Small intestine (tissue), 7 donors: Measurements from ENCODE around the gene ACTR3. TPM values are rescaled to one million over a fixed set of nuclear protein-coding genes. Genes with fewer than 3 reads are reported as not detected.

Experiments
- DNase-seq, 2 donors: peaks; one replicate each; pipeline versions ENCODE4 v3.0.0 to v3.0.0-alpha.2; 2013
- FAIRE-seq: peaks from 2 replicates; lab custom pipeline; 2012; peaks lifted over from hg19 to GRCh38; lab: Jason Lieb, UNC
- H3K27ac ChIP-seq, 3 donors: one replicate each; pipeline ENCODE4 v1.5.1; 2013; ENCODE audit warnings: low read length in 2 of 3, mild to moderate bottlenecking in 2 of 3, control low read depth in 1 of 3, inconsistent platforms in 1 of 3, low read depth in 1 of 3, moderate library complexity in 1 of 3
- H3K27me3 ChIP-seq, 3 donors: one replicate each; pipeline ENCODE4 v1.6.1; 2013; ENCODE audit warnings: low read length in 3 of 3, inconsistent platforms in 1 of 3; ENCODE audit not compliant: control insufficient read depth in 3 of 3, insufficient read depth in 3 of 3
- H3K36me3 ChIP-seq, 3 donors: one replicate each; pipeline ENCODE4 v1.6.1; 2013; ENCODE audit warnings: low read length in 3 of 3, inconsistent platforms in 1 of 3, low read depth in 1 of 3, mild to moderate bottlenecking in 1 of 3, moderate library complexity in 1 of 3; ENCODE audit not compliant: control insufficient read depth in 3 of 3, insufficient read depth in 2 of 3
- H3K4me1 ChIP-seq, 3 donors: one replicate each; pipeline ENCODE4 v1.6.1; 2013; ENCODE audit warnings: low read length in 2 of 3, inconsistent platforms in 1 of 3, low read depth in 1 of 3, mild to moderate bottlenecking in 1 of 3, moderate library complexity in 1 of 3; ENCODE audit not compliant: control insufficient read depth in 3 of 3, insufficient read depth in 2 of 3
- H3K4me3 ChIP-seq, 3 donors: one replicate each; pipeline ENCODE4 v1.5.1; 2013; ENCODE audit warnings: low read length in 3 of 3, control low read depth in 1 of 3, inconsistent platforms in 1 of 3, low read depth in 1 of 3, mild to moderate bottlenecking in 1 of 3, moderate library complexity in 1 of 3
- H3K9me3 ChIP-seq, 2 donors: one replicate each; pipeline ENCODE4 v1.6.1; 2013; ENCODE audit warnings: low read depth in 1 of 2, low read length in 1 of 2; ENCODE audit not compliant: control insufficient read depth in 2 of 2, insufficient read depth in 1 of 2
- WGBS, 3 donors: extraction: QIAGEN DNeasy Blood & Tissue Kit; methylation state at CpG; one replicate each; pipeline ENCODE4 v1.1.7; 2013; 5-methylcytosine and 5-hydroxymethylcytosine counted together
- polyA plus RNA-seq, 4 donors: library from polyadenylated mRNA; stranded (reverse) in 3 of 4; unstranded in 1 of 4; fragments of 200-250 nt in 3 of 4; fragments of 120-200 nt in 1 of 4; gene quantifications; one replicate each; pipeline versions ENCODE4 v1.2.1 to v1.2.3, GENCODE V29; 2013
- donor health status: healthy with polysubstance abuse.
- donor health status: control.
- donor health status: control.
- donor health status: Bipolar disorder and iron deficiency.
- donor health status: healthy.

The ACTR3 gene
- polyA plus RNA-seq, 4 donors = 78.9 to 137 (median 95.4) TPM

- FAIRE-seq = no peak
- 2 to 3% (median 2%) methylated on average over 5 of the region's 5 CpGs for WGBS, 3 donors
- Histone ChIP-seq H3K4me1 (peaks cover 7 to 36% (median 17%) of the 10 kb centered on the region in 3 donors), H3K27ac (peak overlapping the region in 1 of 3 donors; percentile 97), H3K36me3 (peaks cover 0 to 3% (median 0%) of the 10 kb centered on the region in 3 donors), H3K4me3 (peak overlapping the region; percentile 87 to 95 (median 92)), H3K27me3 (no peaks in the 10 kb centered on the region), H3K9me3 (no peaks in the 10 kb centered on the region)
- no peak for DNase-seq
Measured at GRCh38 chr2:113891265-113891959, 1.5 kb downstream of the ACTR3 start.

DNA sequence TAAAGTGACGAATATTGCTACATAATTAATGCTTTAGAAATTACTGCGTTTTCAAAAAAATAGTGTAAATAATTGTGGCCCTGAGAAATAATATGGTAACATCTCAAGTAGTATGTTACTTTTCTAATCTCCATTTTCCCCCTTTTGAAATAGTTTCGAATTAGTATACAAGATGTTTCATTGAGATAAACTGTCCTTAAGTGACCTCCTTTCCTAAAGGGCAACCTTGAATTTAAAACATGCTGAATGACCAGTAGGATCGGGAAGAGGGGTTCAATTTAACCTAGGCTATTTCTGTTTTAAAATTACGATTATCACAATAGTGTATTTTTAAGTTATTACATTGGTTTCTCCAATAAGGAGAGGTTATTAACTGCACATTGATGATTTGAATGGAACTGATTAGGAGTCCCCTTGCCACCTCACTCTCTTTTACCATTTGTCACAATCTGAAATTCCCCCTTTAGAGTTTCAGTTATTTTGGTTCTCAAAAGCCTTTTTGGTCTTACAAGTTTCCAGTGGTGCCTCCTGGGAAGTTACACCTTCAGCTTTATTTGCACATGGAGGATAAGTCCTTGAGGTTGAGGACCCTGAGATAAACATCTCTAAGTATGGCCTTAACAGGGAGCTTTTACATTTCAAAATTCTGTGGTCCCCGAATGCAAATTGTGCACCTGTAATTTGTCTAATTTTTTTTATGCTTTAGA is 2.3 kb downstream of the ACTR3 start:
- H3K36me3 ChIP-seq = peaks cover 0 to 3% (median 0%) of the 10 kb centered on the region in 3 donors
- H3K27me3 ChIP-seq = no peaks in the 10 kb centered on the region
- H3K4me3 ChIP-seq = peak overlapping the region in 1 of 3 donors; percentile 17
- peaks cover 7 to 35% (median 22%) of the 10 kb centered on the region in 3 donors for H3K4me1 ChIP-seq
- FAIRE-seq (no peak), DNase-seq (no peak)
- no peaks in the 10 kb centered on the region for H3K9me3 ChIP-seq
- H3K27ac ChIP-seq = no peak overlapping the region
- WGBS, 3 donors = 34 to 47% (median 34%) methylated on average over 6 of the region's 6 CpGs

GRCh38 chr2:113894156-113894743 is 4.4 kb downstream of the ACTR3 start:
- Histone ChIP-seq H3K27me3 (no peaks in the 10 kb centered on the region), H3K4me1 (peaks cover 3 to 27% (median 9%) of the 10 kb centered on the region in 3 donors), H3K9me3 (no peaks in the 10 kb centered on the region), H3K27ac (no peak overlapping the region), H3K36me3 (peaks cover 0 to 3% (median 0%) of the 10 kb centered on the region in 3 donors), H3K4me3 (no peak overlapping the region)
- 48 to 57% (median 55%) methylated on average over 7 of the region's 7 CpGs for WGBS, 3 donors
- no peak for DNase-seq
- no peak for FAIRE-seq

GRCh38 chr2:113895301-113895700 is 5.4 kb downstream of the ACTR3 start:
- H3K4me1 ChIP-seq = peaks cover 3 to 33% (median 9%) of the 10 kb centered on the region in 3 donors
- DNase-seq = no peak
- peaks cover 0 to 3% (median 0%) of the 10 kb centered on the region in 3 donors for H3K36me3 ChIP-seq
- no peak for FAIRE-seq
- no peak overlapping the region for H3K27ac ChIP-seq
- 67 to 80% (median 68%) methylated on average over 4 of the region's 4 CpGs for WGBS, 3 donors
- H3K27me3 ChIP-seq = no peaks in the 10 kb centered on the region
- no peak overlapping the region for H3K4me3 ChIP-seq
- no peaks in the 10 kb centered on the region for H3K9me3 ChIP-seq

DNA sequence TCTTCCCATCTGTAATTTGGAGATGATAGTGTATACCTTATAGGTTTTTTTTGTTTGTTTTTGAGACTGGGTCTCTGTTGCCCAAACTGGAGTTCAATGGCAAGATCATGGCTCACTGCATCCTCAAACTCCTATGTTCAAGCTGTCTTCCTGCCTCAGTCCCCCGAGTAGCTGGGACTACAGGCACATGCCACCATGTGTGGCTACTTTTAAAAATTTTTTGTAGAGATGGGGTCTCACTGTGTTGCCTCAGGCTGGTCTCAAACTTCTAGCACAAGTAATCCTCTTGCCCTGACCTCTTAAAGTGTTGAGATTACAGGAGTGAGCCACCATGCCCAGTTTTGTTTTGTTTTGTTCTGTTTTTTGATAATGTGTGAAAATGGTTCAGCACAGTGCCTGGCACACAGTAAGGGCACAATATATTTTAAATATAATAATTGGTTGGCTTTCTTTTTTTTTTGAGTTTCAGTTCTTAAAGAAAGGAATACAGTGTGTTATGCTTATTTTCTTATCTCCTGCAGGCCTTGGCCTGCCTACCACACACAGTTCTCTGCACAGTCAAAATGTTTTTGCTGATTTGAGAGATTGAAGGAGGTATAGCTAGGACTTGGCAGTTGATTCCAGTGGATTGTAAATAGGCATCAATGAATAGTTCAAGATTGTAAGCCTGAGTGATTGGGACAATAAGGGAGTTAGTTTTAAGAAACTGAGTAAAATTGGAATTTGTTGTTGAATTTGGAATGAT is 6.1 kb downstream of the ACTR3 start:
- no peaks in the 10 kb centered on the region for H3K9me3 ChIP-seq
- H3K4me3 ChIP-seq = no peak overlapping the region
- no peak overlapping the region for H3K27ac ChIP-seq
- WGBS, 3 donors = 53 to 82% (median 75%) methylated on average over 1 of the region's 1 CpG
- H3K4me1 ChIP-seq = peaks cover 3 to 38% (median 9%) of the 10 kb centered on the region in 3 donors
- DNase-seq = no peak
- no peak for FAIRE-seq
- no peaks in the 10 kb centered on the region for H3K27me3 ChIP-seq
- H3K36me3 ChIP-seq = peaks cover 0 to 4% (median 0%) of the 10 kb centered on the region in 3 donors

GRCh38 chr2:113896791-113897190 is 6.9 kb downstream of the ACTR3 start:
- Histone ChIP-seq H3K4me3 (no peak overlapping the region), H3K27ac (no peak overlapping the region), H3K36me3 (peaks cover 0 to 6% (median 0%) of the 10 kb centered on the region in 3 donors), H3K4me1 (peaks cover 3 to 38% (median 9%) of the 10 kb centered on the region in 3 donors), H3K27me3 (no peaks in the 10 kb centered on the region), H3K9me3 (no peaks in the 10 kb centered on the region)
- FAIRE-seq (no peak), DNase-seq (peak; percentile 12 to 44)
- 14 to 34% (median 16%) methylated on average over 2 of the region's 2 CpGs for WGBS, 3 donors

DNA sequence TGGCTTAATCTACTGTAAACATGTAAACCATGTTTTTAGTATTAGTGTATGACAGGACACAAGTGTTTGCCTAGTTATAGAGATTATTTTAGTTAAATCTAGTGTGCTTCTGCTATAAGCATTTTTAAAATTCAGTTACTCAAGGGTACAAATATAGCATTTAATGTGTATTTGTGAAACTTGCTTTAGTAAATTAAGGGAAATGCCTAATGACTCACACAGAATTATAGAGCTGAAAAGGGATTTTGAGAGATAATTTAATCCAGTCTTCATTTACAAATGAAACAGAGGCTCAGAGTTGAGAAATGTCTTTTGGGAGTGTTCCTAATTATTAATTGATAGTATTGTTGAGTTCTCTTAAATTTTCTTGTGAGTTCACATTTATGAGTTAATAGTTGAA is 8.2 kb downstream of the ACTR3 start:
- FAIRE-seq (no peak), DNase-seq (no peak)
- Histone ChIP-seq H3K4me3 (no peak overlapping the region), H3K9me3 (no peaks in the 10 kb centered on the region), H3K4me1 (peaks cover 3 to 31% (median 5%) of the 10 kb centered on the region in 3 donors), H3K27ac (no peak overlapping the region), H3K36me3 (peaks cover 0 to 6% (median 0%) of the 10 kb centered on the region in 3 donors), H3K27me3 (no peaks in the 10 kb centered on the region)

DNA sequence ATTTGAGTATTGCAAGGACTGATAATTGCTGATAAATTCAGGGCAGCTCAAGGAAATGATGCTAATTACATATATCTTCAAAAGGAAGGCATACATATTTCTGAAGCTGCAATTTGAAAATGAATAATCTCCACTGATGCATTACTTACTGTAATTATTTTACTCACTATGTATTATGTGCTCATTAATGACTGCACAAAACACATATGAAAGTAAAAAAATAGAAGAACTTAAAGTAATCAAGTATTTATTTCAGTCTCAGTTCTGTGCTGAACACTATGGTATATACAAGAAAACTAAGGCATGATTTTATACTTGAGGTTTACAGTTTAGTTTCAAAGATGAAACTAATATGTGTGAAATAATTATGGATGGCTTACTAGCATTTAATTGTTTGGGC is 9.3 kb downstream of the ACTR3 start:
- peak; percentile 84 for FAIRE-seq

More for the DNA sequence above, 9.3 kb downstream of the ACTR3 start:
- H3K36me3 ChIP-seq = peaks cover 0 to 4% (median 0%) of the 10 kb centered on the region in 3 donors
- no peaks in the 10 kb centered on the region for H3K27me3 ChIP-seq
- H3K4me1 ChIP-seq = peaks cover 3 to 31% (median 5%) of the 10 kb centered on the region in 3 donors
- no peak overlapping the region for H3K4me3 ChIP-seq
- no peaks in the 10 kb centered on the region for H3K9me3 ChIP-seq
- DNase-seq = no peak
- H3K27ac ChIP-seq = no peak overlapping the region
